Adrenal gland (tissue), 12 donors: ENCODE data around the gene DMRT1. TPM values are rescaled to one million over a fixed set of nuclear protein-coding genes. Genes with fewer than 3 reads are reported as not detected.
A peak's percentile ranks its signal among the peaks of the same experiment; 100 is the strongest.

Experiments
- DNase-seq, 7 donors: peaks; one replicate each; pipeline ENCODE4 v3.0.0-alpha.2; 2019 to 2020
- H3K27ac ChIP-seq, 5 donors: fragments of 200-600 bp; sonication (generic) in 4 of 5; 1 replicate in 3 of 5; 2 replicates in 2 of 5; pipeline versions ENCODE4 v1.5.1 to v1.8.0; 2016 to 2020; ENCODE audit warnings: mild to moderate bottlenecking in 1 of 5
- H3K27me3 ChIP-seq: fragments of 200-600 bp; 2 replicates; pipeline ENCODE4 v1.8.0; 2021
- H3K36me3 ChIP-seq, 2 donors: fragments of 200-600 bp; replicated peaks in 1 of 2; 1 replicate in 1 of 2; 2 replicates in 1 of 2; pipeline versions ENCODE4 v1.5.1 to v1.8.0; 2018 to 2022
- H3K4me1 ChIP-seq, 2 donors: fragments of 200-600 bp; replicated peaks in 1 of 2; 1 replicate in 1 of 2; 2 replicates in 1 of 2; pipeline versions ENCODE4 v1.5.1 to v1.8.0; 2018 to 2021
- H3K4me3 ChIP-seq, 4 donors: fragments of 200-600 bp; sonication (generic) in 3 of 4; one replicate each; pipeline ENCODE4 v1.5.1; 2016 to 2018
- H3K9me3 ChIP-seq, 3 donors: fragments of 200-600 bp; sonication (generic) in 1 of 3; replicated peaks in 1 of 3; 1 replicate in 2 of 3; 2 replicates in 1 of 3; pipeline versions ENCODE4 v1.5.1 to v1.8.0; 2016 to 2021
- POLR2A ChIP-seq, 2 donors: fragments of 450-650 bp; IDR thresholded peaks; one replicate each; pipeline ENCODE4 v1.6.1; 2017; ENCODE audit warnings: antibody characterized with exemption in 2 of 2, mild to moderate bottlenecking in 2 of 2, moderate library complexity in 1 of 2
- WGBS, 4 donors: extraction: QIAGEN DNeasy Blood & Tissue Kit in 2 of 4; methylation state at CpG; one replicate each; pipeline versions ENCODE4 v1.1.5 to v1.1.7; 2013 to 2017; 5-methylcytosine and 5-hydroxymethylcytosine counted together
- intact Hi-C, 2 donors: fragments of 100-400 bp; cut with DNase I; formaldehyde crosslinking; loops; one replicate each; pipeline versions ENCODE4 v1.14.1 to v1.15.0; 2022 to 2023
- polyA plus RNA-seq, 3 donors: library from polyadenylated mRNA; stranded (reverse); fragments of 200-250 nt in 2 of 3; fragments of 350-450 nt in 1 of 3; fragmentation: Illumina TruSeq in 1 of 3; extraction: RNeasy Lipid Tissue Mini Kit (QIAGEN cat#74804) in 1 of 3; gene quantifications; one replicate each; pipeline ENCODE4 v1.2.3, GENCODE V29; 2013 to 2014
- total RNA-seq, 9 donors: library from RNA; depleted of rRNA in 4 of 9; stranded (reverse); fragments of >200 nt in 4 of 9; fragments of 120-200 nt in 1 of 9; fragmentation: NEBNext Ultra II Directional in 1 of 9; extraction: Animal tissue kit (Norgen Biotek cat#: 25700) in 1 of 9; gene quantifications; one replicate each; pipeline versions ENCODE4 v1.1.0 to v1.2.4, GENCODE V29; 2013 to 2023
- TF ChIP-seq, protein P1 (sequence below), 6 experiments: fragments of 450-650 bp in 4 of 6; fragments of 200-600 bp in 2 of 6; sonication (generic) in 1 of 6; IDR thresholded peaks; 1 replicate in 5 of 6; 2 replicates in 1 of 6; pipeline versions ENCODE4 v1.5.1 to v1.8.0; 2016 to 2021; ENCODE audit warnings: antibody characterized with exemption in 6 of 6, mild to moderate bottlenecking in 2 of 6, moderate library complexity in 1 of 6
- donor health status: healthy with polysubstance abuse.
- donor health status: Bipolar disorder and iron deficiency.
- donor health status: DM: yes; HTN: yes; CAD: no.
- donor health status: DM: no; HTN: no; CAD: no.
- donor health status: DM: no; HTN: no; CAD: no.
- donor health status: DM: yes; HTN: yes; CAD: no.

The DMRT1 gene
- total and polyA plus RNA-seq, 12 donors: 9.2 TPM; not detected in 11

DNA sequence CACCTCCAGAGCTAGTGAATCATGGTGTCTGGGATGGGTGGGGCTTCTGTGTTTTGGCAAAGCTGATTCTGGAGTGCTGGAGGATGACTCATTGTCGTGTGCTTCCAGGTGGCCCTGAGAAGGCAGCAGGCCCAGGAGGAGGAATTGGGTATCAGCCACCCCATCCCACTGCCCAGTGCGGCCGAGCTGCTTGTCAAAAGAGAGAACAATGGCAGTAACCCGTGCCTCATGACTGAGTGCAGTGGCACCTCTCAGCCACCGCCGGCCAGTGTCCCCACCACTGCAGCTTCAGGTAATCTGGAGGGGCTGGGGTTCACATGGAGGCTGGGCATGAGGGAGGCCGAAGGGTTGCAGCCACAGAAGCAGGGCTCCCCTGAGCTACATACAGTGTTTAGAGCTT lies 5.4 kb downstream of the DMRT1 start:
- no peaks in the 10 kb centered on the region for H3K9me3 ChIP-seq
- peaks cover 50% of the 10 kb centered on the region for H3K27me3 ChIP-seq
- no peaks in the 10 kb centered on the region for H3K4me1 ChIP-seq
- H3K27ac ChIP-seq: no peak overlapping the region
- DNase-seq: peak in 5 of 7 donors; percentile 3 to 25 (median 22)
- no peak overlapping the region for H3K4me3 ChIP-seq
- no peak for TF ChIP-seq POLR2A (IDR thresholded peaks at IDR 0.05)
- TF ChIP-seq, protein P1, sequence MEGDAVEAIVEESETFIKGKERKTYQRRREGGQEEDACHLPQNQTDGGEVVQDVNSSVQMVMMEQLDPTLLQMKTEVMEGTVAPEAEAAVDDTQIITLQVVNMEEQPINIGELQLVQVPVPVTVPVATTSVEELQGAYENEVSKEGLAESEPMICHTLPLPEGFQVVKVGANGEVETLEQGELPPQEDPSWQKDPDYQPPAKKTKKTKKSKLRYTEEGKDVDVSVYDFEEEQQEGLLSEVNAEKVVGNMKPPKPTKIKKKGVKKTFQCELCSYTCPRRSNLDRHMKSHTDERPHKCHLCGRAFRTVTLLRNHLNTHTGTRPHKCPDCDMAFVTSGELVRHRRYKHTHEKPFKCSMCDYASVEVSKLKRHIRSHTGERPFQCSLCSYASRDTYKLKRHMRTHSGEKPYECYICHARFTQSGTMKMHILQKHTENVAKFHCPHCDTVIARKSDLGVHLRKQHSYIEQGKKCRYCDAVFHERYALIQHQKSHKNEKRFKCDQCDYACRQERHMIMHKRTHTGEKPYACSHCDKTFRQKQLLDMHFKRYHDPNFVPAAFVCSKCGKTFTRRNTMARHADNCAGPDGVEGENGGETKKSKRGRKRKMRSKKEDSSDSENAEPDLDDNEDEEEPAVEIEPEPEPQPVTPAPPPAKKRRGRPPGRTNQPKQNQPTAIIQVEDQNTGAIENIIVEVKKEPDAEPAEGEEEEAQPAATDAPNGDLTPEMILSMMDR (IDR thresholded peaks at IDR 0.05): no peak
- 39 to 65% (median 56%) methylated on average over 6 to 7 of the region's 7 CpGs for WGBS, 4 donors
- intact Hi-C loops: no loop called here
- H3K36me3 ChIP-seq: no peaks in the 10 kb centered on the region

DNA sequence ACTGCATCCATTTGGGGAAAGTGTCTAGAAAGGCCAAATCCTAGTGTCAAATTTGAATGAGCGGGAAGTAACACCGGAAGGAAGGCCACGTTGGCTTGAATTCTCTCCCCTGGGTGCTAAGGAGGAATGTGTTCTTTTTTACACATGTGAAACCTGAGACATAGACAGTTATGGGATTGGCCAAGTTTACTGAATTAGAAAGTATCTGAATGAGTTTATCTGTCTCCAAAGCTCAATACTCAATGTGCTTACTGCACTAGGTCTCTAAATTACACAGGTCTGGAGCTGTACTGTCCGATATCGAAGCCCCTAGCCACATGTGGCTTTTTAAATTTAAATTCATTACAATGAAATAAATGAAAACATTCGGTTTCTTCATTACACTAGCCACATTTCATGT lies 6.0 kb downstream of the DMRT1 start:
- H3K27me3 ChIP-seq: peaks cover 45% of the 10 kb centered on the region
- intact Hi-C loops: no loop called here
- no peak for DNase-seq

DNA sequence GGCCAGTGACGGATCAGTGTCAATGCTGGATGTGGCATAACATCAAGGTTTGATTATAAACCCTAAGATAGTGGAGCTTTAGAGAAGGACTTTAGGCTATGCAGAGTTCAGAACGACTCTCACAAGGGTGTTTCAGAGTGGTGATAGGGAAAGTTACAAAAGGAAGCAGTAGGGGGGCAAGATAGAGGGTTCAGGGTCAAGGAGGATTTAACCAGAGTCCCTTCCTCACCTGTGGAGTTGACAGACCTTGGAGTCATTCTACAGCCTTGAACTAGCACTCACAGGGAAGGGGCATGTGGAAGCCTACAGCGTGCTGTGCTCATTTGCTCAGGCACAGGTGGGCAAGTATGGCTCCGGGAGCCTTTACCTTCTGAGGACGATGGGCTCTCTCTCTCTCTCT lies 7.9 kb downstream of the DMRT1 start:
- Histone ChIP-seq H3K27ac (no peak overlapping the region), H3K27me3 (peaks cover 27% of the 10 kb centered on the region), H3K4me1 (no peaks in the 10 kb centered on the region), H3K9me3 (no peaks in the 10 kb centered on the region), H3K36me3 (no peaks in the 10 kb centered on the region), H3K4me3 (no peak overlapping the region)
- 56 to 75% (median 66%) methylated on average over 5 of the region's 5 CpGs for WGBS, 4 donors
- no peak for DNase-seq
- intact Hi-C loops: no loop called here
- TF ChIP-seq POLR2A (IDR thresholded peaks at IDR 0.05): no peak
- TF ChIP-seq, protein P1 (IDR thresholded peaks at IDR 0.05): no peak

More for the DNA sequence above, 6.0 kb downstream of the DMRT1 start:
- H3K4me3 ChIP-seq: no peak overlapping the region
- no peaks in the 10 kb centered on the region for H3K9me3 ChIP-seq
- TF ChIP-seq POLR2A (IDR thresholded peaks at IDR 0.05): no peak
- TF ChIP-seq, protein P1 (IDR thresholded peaks at IDR 0.05): no peak
- H3K27ac ChIP-seq: no peak overlapping the region
- no peaks in the 10 kb centered on the region for H3K36me3 ChIP-seq
- H3K4me1 ChIP-seq: no peaks in the 10 kb centered on the region
- WGBS, 4 donors: 37 to 63% (median 57%) methylated on average over 6 of the region's 6 CpGs

- WGBS, 4 donors: 27 to 40% (median 34%) methylated on average over 4 of the region's 4 CpGs
- Histone ChIP-seq H3K36me3 (no peaks in the 10 kb centered on the region), H3K9me3 (no peaks in the 10 kb centered on the region), H3K27me3 (peaks cover 4% of the 10 kb centered on the region), H3K4me1 (no peaks in the 10 kb centered on the region), H3K4me3 (no peak overlapping the region), H3K27ac (no peak overlapping the region)
- DNase-seq: no peak
- TF ChIP-seq, protein P1 (IDR thresholded peaks at IDR 0.05): no peak
- TF ChIP-seq POLR2A (IDR thresholded peaks at IDR 0.05): no peak
- intact Hi-C loops: no loop called here
Observed at GRCh38 chr9:852539-852938, 11.0 kb downstream of the DMRT1 start.
